K562 (cell line): ENCODE results near the gene MAP3K15.

ENCODE experiments used
- BHLHE40 ChIP-seq: IDR thresholded peaks from 2 replicates; pipeline ENCODE4 v1.6.1; 2011; ENCODE audit warnings: low read length, improper control_type of control experiment
- CTCF ChIP-seq, 3 experiments: IDR thresholded peaks in 2 of 3; conservative IDR thresholded peaks in 1 of 3; 2 replicates each; pipeline ENCODE4 v1.5.1; 2011 to 2012; ENCODE audit warnings: low read length in 3 of 3, mild to moderate bottlenecking in 3 of 3, control low read depth in 2 of 3, improper control_type of control experiment in 1 of 3, inconsistent platforms in 1 of 3, low read depth in 1 of 3, mixed read lengths in 1 of 3, moderate library complexity in 1 of 3; ENCODE audit not compliant: insufficient read depth in 2 of 3
- DLX4 ChIP-seq: fragments of 250-450 bp; sonication (Bioruptor Pico); IDR thresholded peaks from 2 replicates; pipeline ENCODE4 v1.6.1; 2021; ENCODE audit warnings: mild to moderate bottlenecking
- EHMT2 ChIP-seq: fragments of 450-650 bp; IDR thresholded peaks from 2 replicates; pipeline ENCODE4 v1.6.1; 2018; ENCODE audit warnings: antibody characterized with exemption
- ELK1 ChIP-seq: sonication (generic); formaldehyde crosslinking; IDR thresholded peaks from 2 replicates; pipeline ENCODE4 v1.8.1; 2022; ENCODE audit warnings: missing genetic modification reagents
- FOSL1 ChIP-seq: fragments of 200-800 bp; sonication (Bioruptor generic); conservative IDR thresholded peaks from 2 replicates; pipeline ENCODE4 v1.6.1; 2016; ENCODE audit warnings: missing genetic modification characterization, missing compliant biosample characterization
- FOXK2 ChIP-seq, 2 experiments: fragments of 450-650 bp; IDR thresholded peaks in 1 of 2; conservative IDR thresholded peaks in 1 of 2; 2 replicates each; pipeline ENCODE4 v1.6.1; 2016; ENCODE audit warnings: low read depth in 2 of 2, mild to moderate bottlenecking in 1 of 2
- MLLT1 ChIP-seq, 2 experiments: fragments of 450-650 bp; IDR thresholded peaks; 2 replicates each; pipeline ENCODE4 v1.6.1; 2016
- RFX5 ChIP-seq: IDR thresholded peaks from 2 replicates; pipeline ENCODE4 v1.6.1; 2011; ENCODE audit warnings: low read depth, mild to moderate bottlenecking, improper control_type of control experiment, low read length
- SIN3A ChIP-seq, 2 experiments: fragments of 150-350 bp in 1 of 2; IDR thresholded peaks; 2 replicates each; pipeline ENCODE4 v1.6.1; 2011 to 2016; ENCODE audit warnings: borderline replicate concordance in 2 of 2, low read depth in 2 of 2, low read length in 2 of 2, mild to moderate bottlenecking in 2 of 2, moderate library complexity in 2 of 2; ENCODE audit not compliant: control insufficient read depth in 1 of 2
- SIN3B ChIP-seq: fragments of 450-650 bp; IDR thresholded peaks from 2 replicates; pipeline ENCODE4 v1.6.1; 2017; ENCODE audit warnings: low read depth, mild to moderate bottlenecking, moderate library complexity
- SPI1 ChIP-seq: IDR thresholded peaks from 2 replicates; pipeline ENCODE4 v1.6.1; 2011; ENCODE audit warnings: low read depth, low read length, control low read depth, borderline replicate concordance
- SREBF1 ChIP-seq: fragments of 150-350 bp; IDR thresholded peaks from 2 replicates; pipeline ENCODE4 v1.6.1; 2014; ENCODE audit warnings: antibody characterized with exemption, low read depth, low read length, borderline replicate concordance
- ZBTB1 ChIP-seq: sonication (generic); formaldehyde crosslinking; IDR thresholded peaks from 2 replicates; pipeline ENCODE4 v1.8.1; 2023; ENCODE audit warnings: missing genetic modification reagents, low read depth, mild to moderate bottlenecking, borderline replicate concordance

GRCh38 chrX:19457662-19458061, 57.6 kb downstream of the MAP3K15 start:
- TF ChIP-seq CTCF (IDR thresholded peaks at IDR 0.05 in 2 of 3, conservative IDR thresholded peaks at IDR 0.05 in 1 of 3; ENCODE audit: insufficient read depth in 2 of 3, low read depth in 1 of 3, low read length in 3 of 3) = no peak
- no peak for TF ChIP-seq DLX4 (CRISPR knock-in tag)
- TF ChIP-seq FOXK2 (conservative IDR thresholded peaks at IDR 0.05 in 1 of 2, IDR thresholded peaks at IDR 0.05 in 1 of 2; ENCODE audit: low read depth in 2 of 2) = no peak
- TF ChIP-seq ZBTB1 = no peak
- TF ChIP-seq ELK1 = no peak
- TF ChIP-seq FOSL1 (tag) = no peak
- no peak for TF ChIP-seq SIN3A (IDR thresholded peaks at IDR 0.05; ENCODE audit: borderline replicate concordance in 2 of 2, control insufficient read depth in 1 of 2, low read depth in 2 of 2, low read length in 2 of 2)
- no peak for TF ChIP-seq EHMT2
- TF ChIP-seq SPI1 = no peak
- TF ChIP-seq SREBF1 = no peak
- TF ChIP-seq SIN3B = no peak
- no peak for TF ChIP-seq MLLT1 (IDR thresholded peaks at IDR 0.05)
- no peak for TF ChIP-seq BHLHE40
- no peak for TF ChIP-seq RFX5
